Measurements from ENCODE around the gene AUNIP. TPM values are rescaled to one million over a fixed set of nuclear protein-coding genes. Genes with fewer than 3 reads are reported as not detected.

The AUNIP gene
- total RNA-seq, 3 donors from 2014 or later (not counting 1 experiment from before 2014, with no cell fraction given), result 0.16 to 0.50 (median 0.20) TPM

DNA sequence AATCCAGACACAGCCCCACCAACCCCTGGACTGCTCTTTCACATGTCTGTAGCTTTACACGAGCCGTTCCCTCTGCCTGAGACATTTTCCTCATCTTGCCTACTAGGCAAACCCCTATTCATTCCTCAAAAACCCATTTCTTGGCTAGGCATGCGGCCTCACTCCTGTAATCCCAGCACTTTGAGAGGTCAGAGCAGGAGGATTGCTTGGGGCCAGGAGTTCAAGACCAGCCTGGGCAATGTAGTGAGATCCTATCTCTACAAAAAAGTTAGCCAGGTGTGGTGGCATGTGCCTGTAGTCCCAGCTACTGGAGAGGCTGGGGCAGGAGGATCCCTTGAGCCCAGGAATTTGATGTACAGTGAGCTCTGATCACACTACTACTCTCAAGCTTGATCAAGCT is 5.2 kb upstream of the AUNIP start:
- 82% methylated on average over 3 of the region's 3 CpGs for WGBS (ENCODE audit: insufficient coverage)
- Histone ChIP-seq H3K27me3 (ENCODE audit: control insufficient read depth, insufficient read depth, low read length) (no peaks in the 10 kb centered on the region), H3K9me3 (ENCODE audit: control insufficient read depth, insufficient read depth, low read length) (no peaks in the 10 kb centered on the region), H3K27ac (ENCODE audit: low read length) (no peak overlapping the region), H3K4me1 (ENCODE audit: control insufficient read depth, insufficient read depth, low read length) (peaks cover 24% of the 10 kb centered on the region), H3K4me3 (ENCODE audit: low read length) (no peak overlapping the region), H3K36me3 (ENCODE audit: control insufficient read depth, insufficient read depth, low read length) (no peaks in the 10 kb centered on the region)
- no peak for ATAC-seq
- Mint-ChIP-seq H3K4me3 (no peak overlapping the region), H3K27ac (no peak overlapping the region), H3K27me3 (ENCODE audit: low read depth in 2 of 2) (no peaks in the 10 kb centered on the region), H3K36me3 (no peaks in the 10 kb centered on the region), H3K4me1 (peaks cover 10 to 15% of the 10 kb centered on the region in 2 donors), H3K9me3 (no peaks in the 10 kb centered on the region)
- no peak for DNase-seq
- TF ChIP-seq, protein P1, sequence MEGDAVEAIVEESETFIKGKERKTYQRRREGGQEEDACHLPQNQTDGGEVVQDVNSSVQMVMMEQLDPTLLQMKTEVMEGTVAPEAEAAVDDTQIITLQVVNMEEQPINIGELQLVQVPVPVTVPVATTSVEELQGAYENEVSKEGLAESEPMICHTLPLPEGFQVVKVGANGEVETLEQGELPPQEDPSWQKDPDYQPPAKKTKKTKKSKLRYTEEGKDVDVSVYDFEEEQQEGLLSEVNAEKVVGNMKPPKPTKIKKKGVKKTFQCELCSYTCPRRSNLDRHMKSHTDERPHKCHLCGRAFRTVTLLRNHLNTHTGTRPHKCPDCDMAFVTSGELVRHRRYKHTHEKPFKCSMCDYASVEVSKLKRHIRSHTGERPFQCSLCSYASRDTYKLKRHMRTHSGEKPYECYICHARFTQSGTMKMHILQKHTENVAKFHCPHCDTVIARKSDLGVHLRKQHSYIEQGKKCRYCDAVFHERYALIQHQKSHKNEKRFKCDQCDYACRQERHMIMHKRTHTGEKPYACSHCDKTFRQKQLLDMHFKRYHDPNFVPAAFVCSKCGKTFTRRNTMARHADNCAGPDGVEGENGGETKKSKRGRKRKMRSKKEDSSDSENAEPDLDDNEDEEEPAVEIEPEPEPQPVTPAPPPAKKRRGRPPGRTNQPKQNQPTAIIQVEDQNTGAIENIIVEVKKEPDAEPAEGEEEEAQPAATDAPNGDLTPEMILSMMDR (IDR thresholded peaks at IDR 0.05), result no peak
- intact Hi-C loops (cut with micrococcal nuclease), result no loop called here

DNA sequence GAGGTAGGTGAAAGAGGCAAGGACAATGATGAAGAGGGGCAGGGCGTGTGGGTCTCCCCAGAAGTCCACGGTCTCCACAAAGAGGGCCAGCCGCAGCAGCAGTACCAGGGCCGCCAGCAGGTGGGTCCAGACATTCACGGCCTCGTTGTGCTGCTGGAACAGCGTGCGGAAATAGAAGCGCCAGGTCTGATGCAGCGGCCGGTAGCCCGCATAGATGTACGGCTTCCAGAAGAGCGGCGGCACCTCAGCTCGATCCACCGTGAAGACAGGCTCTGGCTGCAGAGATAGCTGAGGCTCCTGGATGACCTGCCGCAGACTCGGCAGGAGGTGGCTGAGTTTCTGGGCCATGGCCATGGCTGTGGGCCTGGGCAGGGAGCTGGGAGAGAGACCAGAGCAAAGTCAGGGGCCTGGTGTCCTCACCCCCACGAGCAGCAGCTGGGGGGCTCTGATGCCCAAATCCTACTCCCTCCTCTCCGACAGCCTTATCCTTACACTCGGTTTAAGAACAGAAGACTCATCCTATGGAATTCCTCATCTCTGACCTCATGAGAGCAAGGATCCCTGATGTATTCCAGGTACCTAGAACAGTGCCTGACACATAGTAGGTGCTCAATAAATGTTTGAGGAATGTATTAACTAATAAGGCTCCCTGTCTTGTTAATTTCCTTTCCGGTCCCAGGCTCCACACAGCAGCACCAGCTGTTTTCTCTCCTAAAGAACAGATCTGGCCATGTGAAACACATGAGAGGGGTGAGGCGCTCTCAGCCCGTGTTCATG is 4.4 kb upstream of the AUNIP start:
- Histone ChIP-seq H3K4me3 (ENCODE audit: low read length) (no peak overlapping the region), H3K27ac (ENCODE audit: low read length) (no peak overlapping the region), H3K27me3 (ENCODE audit: control insufficient read depth, insufficient read depth, low read length) (no peaks in the 10 kb centered on the region), H3K9me3 (ENCODE audit: control insufficient read depth, insufficient read depth, low read length) (no peaks in the 10 kb centered on the region), H3K4me1 (ENCODE audit: control insufficient read depth, insufficient read depth, low read length) (peaks cover 29% of the 10 kb centered on the region), H3K36me3 (ENCODE audit: control insufficient read depth, insufficient read depth, low read length) (no peaks in the 10 kb centered on the region)
- DNase-seq (no peak), ATAC-seq (no peak)
- TF ChIP-seq, protein P1 (IDR thresholded peaks at IDR 0.05), result no peak
- WGBS (ENCODE audit: insufficient coverage), result 94% methylated on average over 25 of the region's 25 CpGs
- Mint-ChIP-seq H3K36me3 (no peaks in the 10 kb centered on the region), H3K27me3 (ENCODE audit: low read depth in 2 of 2) (no peaks in the 10 kb centered on the region), H3K4me1 (peaks cover 16 to 22% of the 10 kb centered on the region in 2 donors), H3K4me3 (no peak overlapping the region), H3K9me3 (no peaks in the 10 kb centered on the region), H3K27ac (no peak overlapping the region)
- intact Hi-C loops (cut with micrococcal nuclease), result no loop called here

DNA sequence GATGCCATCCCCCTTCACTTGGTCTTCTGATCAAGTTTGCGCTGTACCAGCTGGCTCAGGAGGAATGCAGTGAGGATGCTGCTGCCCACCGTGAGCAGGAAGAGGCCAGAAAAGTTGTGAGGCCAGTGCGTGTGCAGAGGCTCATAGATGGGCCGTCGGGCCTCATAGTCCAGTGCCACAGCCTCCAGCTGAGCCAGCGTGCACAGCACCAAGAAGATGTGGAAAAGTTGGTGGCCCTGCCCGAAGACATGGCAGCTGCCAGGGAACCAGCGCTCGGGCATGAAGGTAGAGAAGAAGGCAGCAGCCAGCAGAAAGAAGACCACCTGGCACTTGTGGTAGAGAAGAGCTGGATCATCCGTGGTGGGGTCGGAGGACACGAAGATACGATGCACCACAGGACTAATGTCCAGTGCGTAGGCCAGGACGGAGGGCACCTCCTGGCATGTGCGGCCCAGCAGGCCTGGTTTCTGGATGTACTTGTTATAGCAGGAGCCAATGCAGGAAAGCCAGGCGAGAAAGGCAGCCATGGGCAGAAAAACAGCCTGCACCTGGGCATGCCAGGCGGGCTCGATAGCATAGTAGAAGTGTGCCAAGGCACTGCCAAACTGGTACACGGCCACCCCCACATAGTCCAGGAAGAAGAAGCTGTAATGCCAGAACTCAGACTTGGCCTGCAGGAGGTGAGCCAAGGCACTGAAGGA is 3.7 kb upstream of the AUNIP start:
- H3K4me1 ChIP-seq (ENCODE audit: control insufficient read depth, insufficient read depth, low read length), result peaks cover 31% of the 10 kb centered on the region
- 97% methylated on average over 20 of the region's 20 CpGs for WGBS (ENCODE audit: insufficient coverage)
- no peak for ATAC-seq

More for the DNA sequence above, 3.7 kb upstream of the AUNIP start:
- H3K4me3 ChIP-seq (ENCODE audit: low read length), result no peak overlapping the region
- no peaks in the 10 kb centered on the region for H3K27me3 ChIP-seq (ENCODE audit: control insufficient read depth, insufficient read depth, low read length)
- H3K27me3 Mint-ChIP-seq (ENCODE audit: low read depth in 2 of 2), result no peaks in the 10 kb centered on the region
- H3K36me3 Mint-ChIP-seq, result no peaks in the 10 kb centered on the region
- intact Hi-C loops (cut with micrococcal nuclease), result no loop called here
- TF ChIP-seq, protein P1 (IDR thresholded peaks at IDR 0.05), result no peak
- DNase-seq, result no peak
- no peaks in the 10 kb centered on the region for H3K36me3 ChIP-seq (ENCODE audit: control insufficient read depth, insufficient read depth, low read length)
- H3K4me1 Mint-ChIP-seq, result peaks cover 21 to 27% of the 10 kb centered on the region in 2 donors
- H3K9me3 Mint-ChIP-seq, result no peaks in the 10 kb centered on the region
- no peak overlapping the region for H3K4me3 Mint-ChIP-seq
- peak overlapping the region in 1 of 2 donors; percentile 79 for H3K27ac Mint-ChIP-seq
- H3K27ac ChIP-seq (ENCODE audit: low read length), result no peak overlapping the region
- H3K9me3 ChIP-seq (ENCODE audit: control insufficient read depth, insufficient read depth, low read length), result no peaks in the 10 kb centered on the region

All from natural killer cell (primary cell).